Spleen (tissue), 11 donors: Measurements from ENCODE around the gene MGA. TPM values are rescaled to one million over a fixed set of nuclear protein-coding genes. Genes with fewer than 3 reads are reported as not detected.
"Not testable (repeated sequence)": the region's sequence is repeated elsewhere in the genome, so short reads cannot be mapped to it uniquely, and the experiment has no call there.

Source experiments
- DNase-seq: peaks from one replicate; pipeline ENCODE4 v3.0.0-alpha.2; 2020
- H3K27ac ChIP-seq, 8 donors: fragments of 200-600 bp; sonication (generic) in 7 of 8; 1 replicate in 4 of 8; 2 replicates in 4 of 8; pipeline versions ENCODE4 v1.5.0 to v1.8.0; 2016 to 2021; ENCODE audit warnings: inconsistent platforms in 4 of 8, mild to moderate bottlenecking in 4 of 8, moderate library complexity in 1 of 8
- H3K27me3 ChIP-seq, 7 donors: fragments of 200-600 bp; sonication (generic) in 6 of 7; replicated peaks in 1 of 7; 1 replicate in 4 of 7; 2 replicates in 3 of 7; pipeline versions ENCODE4 v1.5.0 to v1.8.0; 2016 to 2021; ENCODE audit warnings: inconsistent platforms in 3 of 7, mild to moderate bottlenecking in 1 of 7
- H3K36me3 ChIP-seq, 6 donors: fragments of 200-600 bp; sonication (generic) in 5 of 6; 1 replicate in 4 of 6; 2 replicates in 2 of 6; pipeline versions ENCODE4 v1.5.0 to v1.8.0; 2016 to 2021; ENCODE audit warnings: inconsistent platforms in 2 of 6
- H3K4me1 ChIP-seq, 6 donors: fragments of 200-600 bp; sonication (generic) in 5 of 6; 1 replicate in 3 of 6; 2 replicates in 3 of 6; pipeline versions ENCODE4 v1.5.0 to v1.8.0; 2016 to 2021; ENCODE audit warnings: inconsistent platforms in 3 of 6
- H3K4me3 ChIP-seq, 8 donors: fragments of 200-600 bp; sonication (generic) in 7 of 8; 1 replicate in 4 of 8; 2 replicates in 4 of 8; pipeline versions ENCODE4 v1.5.0 to v1.8.0; 2016 to 2021; ENCODE audit warnings: inconsistent platforms in 4 of 8, mild to moderate bottlenecking in 4 of 8, moderate library complexity in 2 of 8
- H3K9me3 ChIP-seq, 8 donors: fragments of 200-600 bp; sonication (generic) in 7 of 8; 1 replicate in 4 of 8; 2 replicates in 4 of 8; pipeline versions ENCODE4 v1.5.0 to v1.8.0; 2016 to 2021; ENCODE audit warnings: inconsistent platforms in 4 of 8
- POLR2A ChIP-seq, 3 donors: fragments of 450-650 bp; IDR thresholded peaks; one replicate each; pipeline ENCODE4 v1.5.1; 2017; ENCODE audit warnings: antibody characterized with exemption in 3 of 3, mild to moderate bottlenecking in 1 of 3
- POLR2AphosphoS5 ChIP-seq, 3 donors: sonication (generic); formaldehyde crosslinking; IDR thresholded peaks; one replicate each; pipeline ENCODE4 v1.5.1; 2017; ENCODE audit warnings: antibody characterized with exemption in 3 of 3
- WGBS, 5 donors: extraction: QIAGEN DNeasy Blood & Tissue Kit in 3 of 5; methylation state at CpG; one replicate each; pipeline versions ENCODE4 v1.1.5 to v1.1.7; 2013 to 2018; 5-methylcytosine and 5-hydroxymethylcytosine counted together
- intact Hi-C: fragments of 100-400 bp; cut with DNase I; formaldehyde crosslinking; loops from one replicate; pipeline ENCODE4 v1.15.0; 2023; ENCODE audit warnings: low total_unique reads
- polyA plus RNA-seq, 3 donors: library from polyadenylated mRNA; stranded (reverse); fragments of 200-250 nt; gene quantifications; one replicate each; pipeline ENCODE4 v1.2.1, GENCODE V29; 2013
- total RNA-seq, 7 donors: library from RNA; depleted of rRNA in 3 of 7; stranded (reverse); fragments of >200 nt in 3 of 7; fragmentation: NEBNext Ultra II Directional in 4 of 7; extraction: Animal tissue kit (Norgen Biotek cat#: 25700) in 4 of 7; gene quantifications; one replicate each; pipeline versions ENCODE4 v1.1.0 to v1.2.1, GENCODE V29; 2016 to 2021
- TF ChIP-seq, protein P1 (sequence below), 11 experiments: fragments of 200-600 bp in 7 of 11; fragments of 450-650 bp in 4 of 11; sonication (generic) in 4 of 11; IDR thresholded peaks in 8 of 11; conservative IDR thresholded peaks in 3 of 11; 1 replicate in 7 of 11; 2 replicates in 4 of 11; pipeline versions ENCODE4 v1.4.0 to v1.8.0; 2016 to 2021; ENCODE audit warnings: antibody characterized with exemption in 11 of 11, inconsistent platforms in 4 of 11, mild to moderate bottlenecking in 1 of 11
- donor health status: healthy with polysubstance abuse.
- donor health status: DM: no; HTN: no; CAD: no; lungs with moderate emphysema.
- donor health status: DM: no; HTN: no; CAD: no.
- donor health status: Bipolar disorder and iron deficiency.
- donor health status: healthy.
- donor health status: DM: no; HTN: no; CAD: no.
- donor health status: DM: yes; HTN: yes; CAD: no.

MGA gene
- total and polyA plus RNA-seq, 10 donors, result 2.7 to 67.7 (median 51.7) TPM

DNA sequence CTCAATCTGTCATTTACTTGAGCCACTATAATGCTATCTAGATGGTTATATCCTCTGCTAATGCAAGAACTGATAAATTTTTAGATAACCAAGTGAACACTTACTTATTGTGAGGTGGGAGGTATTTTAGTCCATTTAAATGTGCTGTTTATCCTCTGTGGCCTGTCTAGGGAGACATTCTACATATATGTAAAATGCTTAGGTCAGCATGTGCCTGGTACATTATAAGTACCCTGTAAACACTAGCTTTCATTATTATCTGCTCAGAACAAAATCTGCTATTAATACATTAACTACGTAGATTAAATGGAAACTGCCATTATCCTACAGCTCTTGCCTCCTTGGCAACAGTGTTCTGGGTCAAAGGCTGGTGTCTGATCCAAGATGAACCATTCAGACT lies 72.3 kb downstream of the MGA start:
- H3K4me1 ChIP-seq, result peaks cover 0 to 16% (median 7%) of the 10 kb centered on the region in 6 donors
- H3K36me3 ChIP-seq, result peaks cover 0 to 94% (median 55%) of the 10 kb centered on the region in 6 donors
- 94 to 100% (median 98%) methylated on average over 1 of the region's 1 CpG for WGBS, 5 donors
- TF ChIP-seq, protein P1, sequence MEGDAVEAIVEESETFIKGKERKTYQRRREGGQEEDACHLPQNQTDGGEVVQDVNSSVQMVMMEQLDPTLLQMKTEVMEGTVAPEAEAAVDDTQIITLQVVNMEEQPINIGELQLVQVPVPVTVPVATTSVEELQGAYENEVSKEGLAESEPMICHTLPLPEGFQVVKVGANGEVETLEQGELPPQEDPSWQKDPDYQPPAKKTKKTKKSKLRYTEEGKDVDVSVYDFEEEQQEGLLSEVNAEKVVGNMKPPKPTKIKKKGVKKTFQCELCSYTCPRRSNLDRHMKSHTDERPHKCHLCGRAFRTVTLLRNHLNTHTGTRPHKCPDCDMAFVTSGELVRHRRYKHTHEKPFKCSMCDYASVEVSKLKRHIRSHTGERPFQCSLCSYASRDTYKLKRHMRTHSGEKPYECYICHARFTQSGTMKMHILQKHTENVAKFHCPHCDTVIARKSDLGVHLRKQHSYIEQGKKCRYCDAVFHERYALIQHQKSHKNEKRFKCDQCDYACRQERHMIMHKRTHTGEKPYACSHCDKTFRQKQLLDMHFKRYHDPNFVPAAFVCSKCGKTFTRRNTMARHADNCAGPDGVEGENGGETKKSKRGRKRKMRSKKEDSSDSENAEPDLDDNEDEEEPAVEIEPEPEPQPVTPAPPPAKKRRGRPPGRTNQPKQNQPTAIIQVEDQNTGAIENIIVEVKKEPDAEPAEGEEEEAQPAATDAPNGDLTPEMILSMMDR (IDR thresholded peaks at IDR 0.05 in 8 of 11, conservative IDR thresholded peaks at IDR 0.05 in 3 of 11), result no peak
- TF ChIP-seq POLR2AphosphoS5 (IDR thresholded peaks at IDR 0.05) (no peak), POLR2A (IDR thresholded peaks at IDR 0.05) (no peak)
- no peak overlapping the region for H3K27ac ChIP-seq
- no peaks in the 10 kb centered on the region for H3K9me3 ChIP-seq
- H3K4me3 ChIP-seq, result no peak overlapping the region
- intact Hi-C loops, result no loop called here
- DNase-seq, result no peak
- H3K27me3 ChIP-seq, result no peaks in the 10 kb centered on the region

DNA sequence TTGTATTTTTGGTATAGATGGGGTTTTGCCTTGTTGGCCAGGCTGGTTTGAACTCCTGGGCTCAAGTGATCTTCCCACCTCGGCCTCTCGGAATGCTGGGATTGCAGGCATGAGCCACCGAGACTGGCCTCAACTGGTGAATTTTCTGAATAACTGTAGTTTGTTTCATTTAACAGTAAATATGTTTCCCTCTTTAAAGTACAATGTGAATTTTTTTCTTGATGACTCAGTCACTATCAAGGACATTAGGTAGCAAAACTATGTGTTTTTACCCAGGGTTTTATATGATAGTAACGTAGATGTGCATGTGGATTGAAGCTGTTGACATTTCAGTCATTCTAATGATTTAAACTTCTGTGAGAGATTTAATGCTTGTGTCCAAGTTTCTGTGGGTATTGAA lies 73.9 kb downstream of the MGA start:
- Histone ChIP-seq H3K27ac (no peak overlapping the region), H3K4me1 (peaks cover 0 to 16% (median 7%) of the 10 kb centered on the region in 6 donors), H3K36me3 (peaks cover 0 to 94% (median 64%) of the 10 kb centered on the region in 6 donors), H3K4me3 (no peak overlapping the region), H3K9me3 (no peaks in the 10 kb centered on the region), H3K27me3 (no peaks in the 10 kb centered on the region)
- intact Hi-C loops, result no loop called here
- 93 to 97% (median 96%) methylated on average over 4 of the region's 4 CpGs for WGBS, 5 donors
- TF ChIP-seq POLR2A (IDR thresholded peaks at IDR 0.05) (no peak), POLR2AphosphoS5 (IDR thresholded peaks at IDR 0.05) (no peak)
- TF ChIP-seq, protein P1 (IDR thresholded peaks at IDR 0.05 in 8 of 11, conservative IDR thresholded peaks at IDR 0.05 in 3 of 11), result no peak
- no peak for DNase-seq

DNA sequence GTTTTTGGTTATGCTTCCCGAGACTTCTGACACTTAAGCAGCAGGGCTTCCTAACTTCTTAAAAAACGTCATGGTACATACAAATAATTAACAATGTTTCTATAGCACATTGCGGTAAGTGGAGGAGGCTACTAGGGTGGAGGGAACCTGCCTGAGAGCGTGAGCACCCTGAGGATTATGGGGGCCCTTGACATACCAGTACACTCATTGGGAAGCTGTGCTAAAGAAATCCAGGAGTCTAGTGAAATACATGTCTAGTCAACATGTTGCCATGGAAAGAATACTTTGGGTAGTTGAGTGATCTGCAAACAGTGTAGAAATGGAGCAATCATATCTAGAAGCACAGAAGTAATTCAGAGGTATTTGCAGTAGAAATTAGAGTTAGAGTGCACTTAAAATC lies 74.8 kb downstream of the MGA start:
- Histone ChIP-seq H3K4me1 (peaks cover 0 to 12% (median 7%) of the 10 kb centered on the region in 6 donors), H3K27ac (no peak overlapping the region), H3K36me3 (peaks cover 0 to 94% (median 61%) of the 10 kb centered on the region in 6 donors), H3K4me3 (no peak overlapping the region), H3K9me3 (no peaks in the 10 kb centered on the region), H3K27me3 (no peaks in the 10 kb centered on the region)
- WGBS, 5 donors, result 91 to 99% (median 95%) methylated on average over 4 of the region's 4 CpGs
- no peak for DNase-seq
- intact Hi-C loops, result no loop called here
- TF ChIP-seq POLR2AphosphoS5 (IDR thresholded peaks at IDR 0.05) (no peak), POLR2A (IDR thresholded peaks at IDR 0.05) (no peak)
- TF ChIP-seq, protein P1 (IDR thresholded peaks at IDR 0.05 in 8 of 11, conservative IDR thresholded peaks at IDR 0.05 in 3 of 11), result no peak

DNA sequence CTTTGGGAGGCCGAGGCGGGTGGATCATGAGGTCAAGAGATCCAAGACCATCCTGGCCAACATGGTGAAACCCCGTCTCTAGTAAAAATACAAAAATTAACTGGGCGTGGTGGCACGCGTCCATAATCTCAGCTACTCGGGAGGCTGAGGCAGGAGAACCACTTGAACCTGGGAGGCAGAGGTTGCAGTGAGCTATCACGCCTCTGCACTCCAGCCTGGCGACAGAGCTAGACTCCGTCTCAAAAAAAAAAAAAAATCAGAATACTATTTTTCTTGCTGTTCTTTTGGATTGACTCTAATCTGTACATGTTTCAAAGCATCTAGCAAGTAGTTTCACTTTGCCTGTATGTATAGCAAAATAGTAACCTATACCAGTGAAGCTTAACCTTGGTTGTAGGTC lies 75.3 kb downstream of the MGA start:
- H3K4me1 ChIP-seq, H3K9me3 ChIP-seq, H3K4me3 ChIP-seq, intact Hi-C loops, DNase-seq, H3K27ac ChIP-seq, H3K27me3 ChIP-seq: not testable (repeated sequence)
- H3K36me3 ChIP-seq, result peaks cover 0 to 92% (median 60%) of the 10 kb centered on the region in 6 donors
- WGBS, 5 donors, result 93 to 96% (median 96%) methylated on average over 10 of the region's 10 CpGs

DNA sequence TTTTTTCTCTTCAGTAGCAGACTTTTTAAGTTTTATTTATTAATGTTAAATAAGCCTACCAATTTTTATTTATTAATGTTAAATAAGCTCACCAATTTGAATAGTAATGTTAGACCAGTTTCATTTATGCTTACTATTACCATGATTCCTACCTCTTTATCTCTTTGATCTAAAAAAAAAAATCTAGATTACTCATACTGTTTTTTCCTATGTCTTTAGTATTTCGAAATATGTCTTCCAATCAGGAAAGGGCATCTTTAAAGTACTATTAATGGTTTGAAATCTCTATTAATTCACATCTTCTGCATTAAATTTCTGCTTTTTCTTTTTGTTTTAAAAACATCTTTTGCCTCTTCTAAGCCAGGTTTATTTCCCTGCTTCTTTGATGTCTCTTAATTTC lies 86.6 kb downstream of the MGA start:
- no peak overlapping the region for H3K27ac ChIP-seq
- H3K27me3 ChIP-seq, result no peaks in the 10 kb centered on the region
- H3K36me3 ChIP-seq, result peaks cover 0 to 82% (median 49%) of the 10 kb centered on the region in 6 donors
- H3K9me3 ChIP-seq, result no peaks in the 10 kb centered on the region
- 80 to 94% (median 83%) methylated on average over 1 of the region's 1 CpG for WGBS, 5 donors
- H3K4me3 ChIP-seq, result no peak overlapping the region
- intact Hi-C loops, result no loop called here
- TF ChIP-seq, protein P1 (IDR thresholded peaks at IDR 0.05 in 8 of 11, conservative IDR thresholded peaks at IDR 0.05 in 3 of 11), result no peak
- no peak for TF ChIP-seq POLR2AphosphoS5 (IDR thresholded peaks at IDR 0.05)
- no peak for TF ChIP-seq POLR2A (IDR thresholded peaks at IDR 0.05)
- H3K4me1 ChIP-seq, result no peaks in the 10 kb centered on the region
- DNase-seq, result no peak
